Pancreas (tissue), 10 donors: ENCODE measurements around the gene SMOC2. TPM values are rescaled to one million over a fixed set of nuclear protein-coding genes. Genes with fewer than 3 reads are reported as not detected.

ENCODE experiments used
- ATAC-seq, 4 donors: fragments of 200-7000 bp; cut with Tn5 transposase; one replicate each; pipeline versions ENCODE4 v1.8.0 to v1.9.1; 2020; ENCODE audit warnings: mild to moderate bottlenecking in 4 of 4, moderate library complexity in 4 of 4
- DNase-seq, 6 donors: peaks; one replicate each; pipeline ENCODE4 v3.0.0-alpha.2; 2020
- FAIRE-seq: peaks from 2 replicates; lab custom pipeline; 2012; peaks lifted over from hg19 to GRCh38; lab: Jason Lieb, UNC
- H3K27ac ChIP-seq, 4 donors: fragments of 200-600 bp; sonication (generic); 1 replicate in 3 of 4; 2 replicates in 1 of 4; pipeline versions ENCODE4 v1.5.0 to v1.8.0; 2020
- H3K27me3 ChIP-seq, 4 donors: fragments of 200-600 bp; one replicate each; pipeline ENCODE4 v1.8.0; 2021
- H3K36me3 ChIP-seq, 3 donors: fragments of 200-600 bp; sonication (generic) in 1 of 3; one replicate each; pipeline versions ENCODE4 v1.5.0 to v1.8.0; 2020 to 2021
- H3K4me1 ChIP-seq, 3 donors: fragments of 200-600 bp; one replicate each; pipeline ENCODE4 v1.8.0; 2021
- H3K4me3 ChIP-seq, 4 donors: fragments of 200-600 bp; sonication (generic) in 2 of 4; one replicate each; pipeline versions ENCODE4 v1.5.0 to v1.8.0; 2020 to 2021
- H3K9me3 ChIP-seq, 4 donors: fragments of 200-600 bp; one replicate each; pipeline ENCODE4 v1.8.0; 2021
- WGBS, 2 donors: extraction: QIAGEN DNeasy Blood & Tissue Kit; methylation state at CpG; one replicate each; pipeline ENCODE4 v1.1.7; 2013; 5-methylcytosine and 5-hydroxymethylcytosine counted together
- intact Hi-C, 3 donors: fragments of 100-400 bp; cut with DNase I; formaldehyde crosslinking; loops; one replicate each; pipeline versions ENCODE4 v1.11.1 to v1.14.2; 2022
- polyA plus RNA-seq, 2 donors: library from polyadenylated mRNA; stranded (reverse); fragments of 200-250 nt; gene quantifications; one replicate each; pipeline ENCODE4 v1.2.3, GENCODE V29; 2013
- total RNA-seq, 6 donors: library from RNA; stranded (reverse); fragmentation: NEBNext Ultra II Directional in 4 of 6; extraction: Animal tissue kit (Norgen Biotek cat#: 25700) in 4 of 6; gene quantifications; one replicate each; pipeline versions ENCODE4 v1.2.1 to v1.2.4, GENCODE V29; 2021 to 2023
- TF ChIP-seq, protein P1 (sequence below), 4 donors: fragments of 200-600 bp; sonication (generic) in 3 of 4; IDR thresholded peaks; one replicate each; pipeline versions ENCODE4 v1.5.0 to v1.8.0; 2021; ENCODE audit warnings: antibody characterized with exemption in 4 of 4
- donor health status: healthy with polysubstance abuse.
- donor health status: DM: no; HTN: no; CAD: no; lungs with moderate emphysema.
- donor health status: DM: no; HTN: no; CAD: no.
- donor health status: control.
- donor health status: control.
- donor health status: Bipolar disorder and iron deficiency.
- donor health status: DM: yes; HTN: yes; CAD: no.
- donor health status: DM: no; HTN: no; CAD: no.
- donor health status: DM: no; HTN: no; CAD: no.
- donor health status: DM: yes; HTN: yes; CAD: no.

Gene SMOC2
- total and polyA plus RNA-seq, 8 donors, result 2.5 to 18.4 (median 6.5) TPM

DNA sequence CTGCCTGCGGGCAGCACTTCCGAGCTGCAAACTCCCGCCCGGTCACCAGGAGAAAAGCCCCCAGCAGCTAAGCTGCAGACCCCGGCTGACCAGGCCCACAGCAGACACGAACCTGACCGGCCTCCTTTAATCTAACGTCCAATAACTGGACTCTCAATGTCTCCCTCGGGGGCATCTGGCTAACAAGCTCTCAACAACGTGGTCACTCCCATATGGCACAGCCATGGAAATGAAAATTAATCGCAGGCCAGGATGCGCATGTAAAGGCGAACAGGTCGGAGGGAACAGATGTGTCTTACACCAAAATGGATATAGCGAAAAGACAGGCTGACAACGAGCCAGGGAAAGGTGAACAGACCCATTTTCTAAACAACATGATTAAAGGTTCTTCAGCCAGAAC, 44.4 kb upstream of the SMOC2 start:
- ATAC-seq, result no peak
- Histone ChIP-seq H3K4me1 (no peaks in the 10 kb centered on the region), H3K36me3 (no peaks in the 10 kb centered on the region), H3K27me3 (no peaks in the 10 kb centered on the region), H3K27ac (no peak overlapping the region), H3K9me3 (no peaks in the 10 kb centered on the region), H3K4me3 (no peak overlapping the region)
- WGBS, 2 donors, result 79 to 87% methylated on average over 16 of the region's 16 CpGs
- intact Hi-C loops, result no loop called here
- TF ChIP-seq, protein P1, sequence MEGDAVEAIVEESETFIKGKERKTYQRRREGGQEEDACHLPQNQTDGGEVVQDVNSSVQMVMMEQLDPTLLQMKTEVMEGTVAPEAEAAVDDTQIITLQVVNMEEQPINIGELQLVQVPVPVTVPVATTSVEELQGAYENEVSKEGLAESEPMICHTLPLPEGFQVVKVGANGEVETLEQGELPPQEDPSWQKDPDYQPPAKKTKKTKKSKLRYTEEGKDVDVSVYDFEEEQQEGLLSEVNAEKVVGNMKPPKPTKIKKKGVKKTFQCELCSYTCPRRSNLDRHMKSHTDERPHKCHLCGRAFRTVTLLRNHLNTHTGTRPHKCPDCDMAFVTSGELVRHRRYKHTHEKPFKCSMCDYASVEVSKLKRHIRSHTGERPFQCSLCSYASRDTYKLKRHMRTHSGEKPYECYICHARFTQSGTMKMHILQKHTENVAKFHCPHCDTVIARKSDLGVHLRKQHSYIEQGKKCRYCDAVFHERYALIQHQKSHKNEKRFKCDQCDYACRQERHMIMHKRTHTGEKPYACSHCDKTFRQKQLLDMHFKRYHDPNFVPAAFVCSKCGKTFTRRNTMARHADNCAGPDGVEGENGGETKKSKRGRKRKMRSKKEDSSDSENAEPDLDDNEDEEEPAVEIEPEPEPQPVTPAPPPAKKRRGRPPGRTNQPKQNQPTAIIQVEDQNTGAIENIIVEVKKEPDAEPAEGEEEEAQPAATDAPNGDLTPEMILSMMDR (IDR thresholded peaks at IDR 0.05), result no peak
- DNase-seq, result no peak
- FAIRE-seq, result no peak

DNA sequence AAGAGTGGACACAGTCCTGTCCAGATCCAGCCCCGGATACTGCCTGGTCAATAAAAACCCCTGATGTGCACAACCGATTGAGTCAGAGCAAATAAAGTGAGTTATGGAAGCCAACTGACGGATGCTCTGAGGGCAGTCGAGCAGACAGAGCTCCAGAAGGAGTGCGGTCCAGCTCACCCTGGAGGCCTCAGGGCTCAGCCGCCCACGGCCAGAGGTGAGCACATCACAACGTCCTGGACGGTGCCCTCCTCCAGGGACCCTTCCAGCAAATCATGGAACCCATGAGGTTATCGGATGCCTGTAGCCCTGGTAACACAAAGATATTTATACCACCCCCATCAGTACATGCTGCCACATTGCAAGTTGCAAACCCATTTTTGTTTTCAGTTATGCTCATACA, 44.0 kb upstream of the SMOC2 start:
- H3K27ac ChIP-seq, result no peak overlapping the region
- H3K4me3 ChIP-seq, result no peak overlapping the region
- no peaks in the 10 kb centered on the region for H3K27me3 ChIP-seq
- ATAC-seq (no peak), DNase-seq (no peak), FAIRE-seq (no peak)
- intact Hi-C loops, result no loop called here
- H3K9me3 ChIP-seq, result no peaks in the 10 kb centered on the region
- H3K4me1 ChIP-seq, result no peaks in the 10 kb centered on the region
- H3K36me3 ChIP-seq, result no peaks in the 10 kb centered on the region
- TF ChIP-seq, protein P1 (IDR thresholded peaks at IDR 0.05), result no peak
- WGBS, 2 donors, result 70 to 84% methylated on average over 10 of the region's 10 CpGs

DNA sequence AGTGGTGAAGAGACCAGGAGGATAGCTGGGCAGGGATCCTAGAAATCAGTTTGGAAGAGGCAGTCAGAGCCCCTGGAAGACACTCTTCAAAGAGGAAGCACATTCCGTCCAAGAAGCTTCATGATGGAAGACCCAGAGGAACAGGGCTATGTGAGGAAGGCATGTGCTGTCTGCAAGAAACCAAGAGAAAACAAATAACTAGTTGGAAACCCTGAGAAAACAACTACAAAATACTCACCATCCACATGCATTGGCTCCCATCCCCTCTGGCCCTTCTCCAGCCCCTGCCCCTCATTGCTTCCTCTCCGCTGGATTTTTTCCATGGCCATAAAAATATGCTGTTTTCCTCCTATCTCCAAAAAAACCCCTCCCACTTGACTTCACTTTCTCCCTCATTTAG, 40.9 kb upstream of the SMOC2 start:
- Histone ChIP-seq H3K36me3 (no peaks in the 10 kb centered on the region), H3K27ac (no peak overlapping the region), H3K9me3 (no peaks in the 10 kb centered on the region), H3K4me3 (no peak overlapping the region), H3K27me3 (no peaks in the 10 kb centered on the region), H3K4me1 (no peaks in the 10 kb centered on the region)
- no peak for DNase-seq
- 80 to 91% methylated on average over 2 of the region's 2 CpGs for WGBS, 2 donors
- intact Hi-C loops, result no loop called here
- TF ChIP-seq, protein P1 (IDR thresholded peaks at IDR 0.05), result no peak
- no peak for FAIRE-seq
- ATAC-seq, result no peak

DNA sequence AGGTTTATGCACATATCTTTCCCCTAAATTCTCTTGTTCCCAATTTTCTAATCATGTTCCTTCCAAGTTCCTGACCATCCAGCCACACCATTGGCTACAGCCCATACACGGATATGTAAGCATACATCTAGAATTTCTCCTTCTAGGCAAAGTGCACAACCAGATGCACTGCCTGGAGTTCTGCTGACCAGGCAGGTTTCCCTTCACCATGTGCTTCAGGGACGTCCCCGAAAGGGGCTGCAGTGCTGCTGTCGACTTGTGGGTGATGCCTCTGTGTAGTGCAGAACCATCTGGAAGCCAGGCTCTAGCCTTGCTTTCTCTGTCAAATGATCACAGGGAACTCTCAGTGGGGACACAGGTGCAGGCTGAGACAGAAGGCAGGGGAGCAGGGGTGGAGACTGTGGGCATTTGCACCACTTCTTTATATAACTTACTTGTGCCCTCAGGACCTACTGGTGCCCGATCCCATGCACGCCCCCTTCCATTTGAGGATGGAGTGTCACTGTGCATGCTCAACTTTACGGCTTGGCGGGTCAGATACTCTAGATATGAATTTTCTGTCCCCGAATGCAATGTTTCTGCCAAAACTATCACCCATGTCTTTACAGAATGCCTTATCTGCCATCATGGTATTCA, 37.5 kb upstream of the SMOC2 start:
- FAIRE-seq (no peak), DNase-seq (no peak), ATAC-seq (no peak)
- no peak overlapping the region for H3K27ac ChIP-seq
- intact Hi-C loops, result no loop called here
- H3K4me1 ChIP-seq, result no peaks in the 10 kb centered on the region
- WGBS, 2 donors, result 72 to 79% methylated on average over 9 of the region's 9 CpGs
- no peaks in the 10 kb centered on the region for H3K9me3 ChIP-seq
- no peaks in the 10 kb centered on the region for H3K27me3 ChIP-seq
- no peak overlapping the region for H3K4me3 ChIP-seq
- TF ChIP-seq, protein P1 (IDR thresholded peaks at IDR 0.05), result no peak
- H3K36me3 ChIP-seq, result no peaks in the 10 kb centered on the region

DNA sequence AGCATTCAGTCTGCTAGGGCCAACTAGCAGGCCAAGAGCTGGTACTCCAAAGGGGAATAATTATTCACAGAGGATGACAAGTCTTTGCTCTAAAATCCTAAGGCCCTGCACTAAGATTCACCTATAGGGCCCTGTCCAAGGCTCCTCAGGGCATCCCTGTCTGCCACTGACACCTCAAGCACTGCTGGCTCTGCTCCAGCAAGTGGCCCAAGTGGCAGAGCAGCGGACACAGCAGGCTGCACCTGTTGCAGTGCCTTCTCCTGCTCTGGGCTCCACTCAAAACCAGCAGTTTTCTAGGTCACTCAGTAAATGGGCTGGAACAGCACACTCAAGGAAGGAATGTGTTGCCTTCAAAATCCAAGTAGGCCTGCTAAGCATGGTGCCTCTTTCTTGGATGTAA, 36.4 kb upstream of the SMOC2 start:
- Histone ChIP-seq H3K9me3 (no peaks in the 10 kb centered on the region), H3K4me3 (no peak overlapping the region), H3K36me3 (no peaks in the 10 kb centered on the region), H3K27ac (no peak overlapping the region), H3K4me1 (no peaks in the 10 kb centered on the region), H3K27me3 (no peaks in the 10 kb centered on the region)
- TF ChIP-seq, protein P1 (IDR thresholded peaks at IDR 0.05), result no peak
- FAIRE-seq (no peak), ATAC-seq (no peak), DNase-seq (no peak)
- intact Hi-C loops, result no loop called here
- WGBS, 2 donors, result 89 to 92% methylated on average over 1 of the region's 1 CpG
